ENCODE measurements around the gene FN3KRP. TPM values are rescaled to one million over a fixed set of nuclear protein-coding genes. Genes with fewer than 3 reads are reported as not detected.
A peak's percentile ranks its signal among the peaks of the same experiment; 100 is the strongest.

FN3KRP gene
- total RNA-seq, 2 donors from 2014 or later = 39.6 to 47.8 TPM

DNA sequence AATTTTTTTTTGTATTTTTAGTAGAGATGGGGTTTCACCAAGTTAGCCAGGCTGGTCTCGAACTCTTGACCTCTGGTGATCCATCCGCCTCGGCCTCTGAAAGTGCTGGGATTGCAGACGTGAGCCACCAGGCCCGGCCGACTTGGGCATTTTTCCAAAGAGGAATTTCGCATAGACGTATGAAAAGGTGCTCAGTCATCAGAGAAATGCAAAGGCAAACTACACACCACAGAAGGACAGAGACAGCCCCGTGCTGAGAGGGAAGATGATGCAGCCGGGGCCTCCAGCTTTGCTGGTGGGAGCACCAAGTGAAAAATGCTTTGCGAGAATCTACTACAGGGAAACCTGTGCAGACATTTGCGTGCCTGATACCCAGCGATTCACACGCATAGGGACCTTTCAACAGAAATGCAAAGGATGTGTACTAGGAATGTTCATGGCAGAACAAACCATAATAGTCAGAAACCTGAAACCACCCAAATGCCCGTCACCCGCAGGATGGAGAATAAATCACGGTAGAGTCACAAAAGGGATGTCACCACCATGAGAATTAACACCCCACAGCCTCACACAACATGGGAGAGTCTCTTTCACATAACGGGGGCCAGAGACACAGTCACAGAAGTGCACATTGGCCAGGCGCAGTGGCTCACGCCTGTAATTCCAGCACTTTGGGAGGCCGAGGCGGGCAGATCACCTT lies 23.2 kb upstream of the FN3KRP start:
- Mint-ChIP-seq H3K27ac (no peak overlapping the region), H3K4me3 (no peak overlapping the region), H3K27me3 (ENCODE audit: low read depth) (no peaks in the 10 kb centered on the region), H3K9me3 (peaks cover 6% of the 10 kb centered on the region in 2 donors), H3K4me1 (ENCODE audit: low read depth) (peaks cover 30% of the 10 kb centered on the region), H3K36me3 (ENCODE audit: insufficient read depth in 2 of 2) (peaks cover 2 to 14% of the 10 kb centered on the region in 2 donors)
- no peak for DNase-seq
- ATAC-seq (replicated peaks in 1 of 2) = no peak

DNA sequence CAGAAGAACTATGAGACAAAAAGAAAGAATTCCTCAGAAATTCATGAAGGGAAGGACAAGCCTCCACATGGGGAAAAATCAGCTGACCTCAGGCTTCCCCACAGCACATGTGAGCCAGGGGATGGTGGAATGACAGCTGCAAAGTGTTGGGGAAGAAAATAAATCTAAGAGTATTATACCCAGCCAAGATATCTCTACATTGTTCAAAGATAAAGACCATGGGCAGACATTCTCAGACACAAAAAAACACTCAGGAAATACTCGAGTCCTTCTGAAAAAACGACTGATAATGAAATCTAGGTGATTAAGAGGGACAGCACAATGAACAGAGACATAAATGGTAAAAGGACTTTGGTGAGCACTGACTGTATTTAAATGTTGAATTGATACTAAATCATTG lies 21.9 kb upstream of the FN3KRP start:
- no peaks in the 10 kb centered on the region for H3K27me3 Mint-ChIP-seq (ENCODE audit: low read depth)
- peaks cover 6% of the 10 kb centered on the region in 2 donors for H3K9me3 Mint-ChIP-seq
- DNase-seq = no peak
- no peak overlapping the region for H3K27ac Mint-ChIP-seq
- no peak for ATAC-seq (replicated peaks in 1 of 2)
- peaks cover 35% of the 10 kb centered on the region for H3K4me1 Mint-ChIP-seq (ENCODE audit: low read depth)
- H3K36me3 Mint-ChIP-seq (ENCODE audit: insufficient read depth in 2 of 2) = peaks cover 2 to 14% of the 10 kb centered on the region in 2 donors
- no peak overlapping the region for H3K4me3 Mint-ChIP-seq

DNA sequence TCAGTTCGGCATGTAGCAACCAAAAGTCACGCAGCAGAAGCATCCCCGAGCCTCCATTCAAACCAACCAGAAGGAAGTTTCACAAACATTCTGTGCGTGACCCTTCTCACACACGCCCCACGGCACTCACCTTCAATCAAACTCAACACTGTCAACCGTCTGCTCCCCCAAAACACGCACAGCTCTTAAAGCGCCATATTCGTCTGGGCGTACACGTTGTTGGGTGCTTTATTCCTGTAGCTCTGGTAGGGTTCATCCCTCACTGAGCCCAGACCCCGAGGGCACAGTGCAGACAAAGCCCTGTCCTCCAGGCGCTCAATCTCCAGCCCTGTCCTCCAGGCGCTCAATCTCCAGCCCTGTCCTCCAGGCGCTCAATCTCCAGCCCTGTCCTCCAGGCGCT lies 20.2 kb upstream of the FN3KRP start:
- peak overlapping the region in 1 of 2 donors; percentile 15 for H3K4me3 Mint-ChIP-seq
- ATAC-seq (replicated peaks in 1 of 2) (no peak), DNase-seq (no peak)
- H3K27me3 Mint-ChIP-seq (ENCODE audit: low read depth) = no peaks in the 10 kb centered on the region
- H3K4me1 Mint-ChIP-seq (ENCODE audit: low read depth) = peaks cover 26% of the 10 kb centered on the region
- H3K36me3 Mint-ChIP-seq (ENCODE audit: insufficient read depth in 2 of 2) = peaks cover 2 to 14% of the 10 kb centered on the region in 2 donors
- H3K27ac Mint-ChIP-seq = no peak overlapping the region
- peaks cover 6% of the 10 kb centered on the region in 2 donors for H3K9me3 Mint-ChIP-seq

DNA sequence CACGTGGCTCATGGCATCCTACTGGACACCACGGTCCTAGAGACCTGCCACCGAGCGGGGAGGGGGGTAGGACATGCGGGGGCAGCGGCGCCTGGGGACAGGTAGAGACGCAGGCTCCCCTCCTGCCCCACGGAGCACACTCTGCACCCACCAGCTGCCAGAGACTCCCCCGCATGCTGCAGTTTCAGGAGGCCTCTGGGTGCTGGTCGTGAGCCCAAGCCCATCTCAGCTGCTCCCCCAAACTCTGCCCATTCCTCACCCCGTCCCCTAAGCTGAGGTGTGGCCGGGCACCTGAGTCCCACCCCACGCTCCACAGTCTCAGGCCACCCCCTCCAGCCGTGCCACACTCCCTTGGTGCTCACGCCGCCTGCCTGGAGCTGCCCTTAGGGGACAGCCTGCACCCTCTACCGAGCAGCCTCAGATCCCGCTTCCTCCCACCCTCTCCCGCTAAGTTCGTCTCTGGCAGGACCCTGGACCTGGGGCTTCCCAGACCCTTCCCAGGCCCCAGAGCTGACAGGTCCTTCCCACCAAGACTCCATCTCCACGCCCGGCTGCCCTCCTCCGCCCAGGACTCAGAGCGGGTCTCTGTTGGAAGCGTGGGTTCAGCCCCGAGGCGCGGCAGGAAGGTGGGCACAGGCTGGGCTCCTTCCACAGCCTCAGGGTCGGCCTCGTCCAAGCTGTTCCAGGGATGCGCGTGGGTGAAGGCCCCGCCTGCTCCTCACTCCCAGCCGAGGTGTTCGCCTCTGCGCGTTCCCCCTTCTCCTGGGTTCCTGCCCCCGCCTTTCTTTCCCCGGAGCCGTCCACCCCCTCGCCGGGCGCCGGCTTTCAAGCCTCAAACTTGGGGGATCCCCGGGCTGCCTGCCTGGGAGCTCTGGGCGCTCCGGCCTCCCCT lies 19.3 kb upstream of the FN3KRP start:
- peak; percentile 15 to 17 for DNase-seq
- Mint-ChIP-seq H3K4me1 (ENCODE audit: low read depth) (peaks cover 18% of the 10 kb centered on the region), H3K4me3 (peak overlapping the region; percentile 59 to 70), H3K36me3 (ENCODE audit: insufficient read depth in 2 of 2) (peaks cover 2 to 14% of the 10 kb centered on the region in 2 donors), H3K27me3 (ENCODE audit: low read depth) (no peaks in the 10 kb centered on the region), H3K27ac (no peak overlapping the region), H3K9me3 (peaks cover 6% of the 10 kb centered on the region in 2 donors)
- ATAC-seq (replicated peaks in 1 of 2) = no peak

DNA sequence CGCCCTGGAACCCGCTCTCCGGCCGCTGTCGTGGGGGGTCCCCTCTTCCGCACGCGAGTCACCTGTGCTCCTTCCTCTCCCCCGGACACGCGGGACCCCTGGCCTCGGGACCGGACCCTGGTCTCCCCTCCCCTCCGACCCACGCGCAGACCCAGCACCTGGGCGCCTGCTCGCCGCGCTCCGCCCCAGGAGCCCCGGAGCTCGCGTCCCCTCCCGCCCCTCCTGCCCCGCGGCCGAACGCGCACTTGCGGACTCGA lies 18.8 kb upstream of the FN3KRP start:
- DNase-seq (no peak), ATAC-seq (replicated peaks in 1 of 2) (no peak)
- Mint-ChIP-seq H3K36me3 (ENCODE audit: insufficient read depth in 2 of 2) (peaks cover 2 to 14% of the 10 kb centered on the region in 2 donors), H3K27me3 (ENCODE audit: low read depth) (no peaks in the 10 kb centered on the region), H3K9me3 (peaks cover 6% of the 10 kb centered on the region in 2 donors), H3K4me1 (ENCODE audit: low read depth) (peaks cover 12% of the 10 kb centered on the region), H3K4me3 (peak overlapping the region; percentile 59 to 70), H3K27ac (no peak overlapping the region)

DNA sequence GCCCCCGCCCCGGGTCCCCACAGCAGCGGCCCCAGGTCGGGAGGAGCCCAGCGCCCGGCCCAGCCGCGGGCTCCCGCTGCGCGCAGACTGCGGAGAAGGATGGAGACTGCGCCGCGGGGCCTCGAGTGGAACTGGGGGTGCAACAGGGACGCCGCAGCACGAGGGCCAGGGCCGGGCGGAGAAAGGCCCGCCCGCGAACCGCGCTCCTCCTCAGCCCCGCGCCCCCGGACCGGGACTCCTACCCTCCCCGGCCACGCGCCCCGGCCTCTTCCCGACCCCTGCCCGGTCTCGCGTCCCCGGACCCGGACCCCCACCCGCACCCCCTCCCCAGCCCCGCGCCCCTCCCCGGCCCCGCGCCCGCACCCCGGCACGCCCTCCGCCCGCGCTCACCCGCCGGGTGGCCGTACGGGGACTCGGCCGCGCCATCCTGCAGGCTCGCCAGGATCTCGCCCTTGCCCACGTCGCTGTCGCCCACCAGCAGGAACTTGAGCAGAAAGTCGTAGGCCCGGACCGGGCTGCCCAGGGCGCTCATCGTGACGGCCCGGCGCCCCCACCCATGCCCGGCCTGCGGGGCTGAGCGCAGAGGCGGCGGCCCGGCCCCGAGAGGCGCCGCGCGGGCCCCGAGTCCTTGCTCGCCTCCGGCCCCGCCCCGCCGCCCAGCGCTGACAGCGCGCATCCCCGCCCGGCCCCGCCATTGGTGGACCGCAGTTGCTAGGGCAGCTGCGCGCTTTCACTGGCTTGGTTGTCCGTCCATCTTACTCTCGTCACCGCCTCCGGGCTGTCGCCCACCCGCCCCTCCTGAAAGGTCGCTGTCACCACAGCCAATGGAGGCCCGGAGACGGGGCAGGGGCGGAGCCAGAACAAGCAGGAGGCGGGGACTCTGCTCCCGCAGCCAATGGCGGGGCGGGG lies 18.2 kb upstream of the FN3KRP start, which contains the start of gene RAB40B:
Gene RAB40B (minus strand): TSS at position 634 of the 909 bp plus-strand sequence. CDS start 102 bp downstream, at position 532.
- peak within 1 kb of the TSS; percentile 88 to 89 for H3K4me3 Mint-ChIP-seq
- peaks cover 6% of the 10 kb centered on the region in 2 donors for H3K9me3 Mint-ChIP-seq
- no peak within 1 kb of the TSS for H3K27ac Mint-ChIP-seq
- no peaks in the 10 kb centered on the region for H3K27me3 Mint-ChIP-seq (ENCODE audit: low read depth)
- peak; percentile 97 to 98 for ATAC-seq (replicated peaks in 1 of 2)
- DNase-seq = peak; percentile 99
- peaks cover 11% of the 10 kb centered on the region for H3K4me1 Mint-ChIP-seq (ENCODE audit: low read depth)
- peaks cover 2 to 14% of the 10 kb centered on the region in 2 donors for H3K36me3 Mint-ChIP-seq (ENCODE audit: insufficient read depth in 2 of 2)

DNA sequence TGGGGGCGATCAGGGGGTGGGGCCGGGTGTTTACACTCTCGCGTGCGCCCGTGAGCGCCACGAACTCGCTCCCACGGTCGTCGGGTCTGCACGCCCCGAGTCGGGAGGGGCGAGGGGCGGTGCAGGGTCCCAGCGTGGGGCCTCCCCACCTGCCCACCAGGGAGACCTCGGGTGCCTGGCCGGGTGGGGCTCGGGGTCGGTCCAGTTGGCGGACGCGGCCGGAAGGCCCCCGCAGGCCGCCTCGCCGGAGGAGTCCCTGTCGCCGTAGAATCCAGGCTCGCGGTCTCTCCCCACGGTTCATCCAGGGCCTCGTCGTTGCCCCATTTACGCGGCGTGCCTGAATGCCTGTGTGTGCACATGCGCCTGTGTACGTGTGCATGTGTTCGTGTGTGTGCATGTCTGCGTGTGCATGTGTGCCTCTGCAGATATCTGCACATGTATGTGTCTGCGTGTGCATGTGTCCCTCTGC lies 17.5 kb upstream of the FN3KRP start:
- no peak for ATAC-seq (replicated peaks in 1 of 2)
- Mint-ChIP-seq H3K4me3 (peak overlapping the region; percentile 88 to 89), H3K27ac (no peak overlapping the region), H3K9me3 (peaks cover 6% of the 10 kb centered on the region in 2 donors), H3K4me1 (ENCODE audit: low read depth) (peaks cover 11% of the 10 kb centered on the region), H3K27me3 (ENCODE audit: low read depth) (no peaks in the 10 kb centered on the region), H3K36me3 (ENCODE audit: insufficient read depth in 2 of 2) (peaks cover 2 to 12% of the 10 kb centered on the region in 2 donors)
- DNase-seq = no peak

DNA sequence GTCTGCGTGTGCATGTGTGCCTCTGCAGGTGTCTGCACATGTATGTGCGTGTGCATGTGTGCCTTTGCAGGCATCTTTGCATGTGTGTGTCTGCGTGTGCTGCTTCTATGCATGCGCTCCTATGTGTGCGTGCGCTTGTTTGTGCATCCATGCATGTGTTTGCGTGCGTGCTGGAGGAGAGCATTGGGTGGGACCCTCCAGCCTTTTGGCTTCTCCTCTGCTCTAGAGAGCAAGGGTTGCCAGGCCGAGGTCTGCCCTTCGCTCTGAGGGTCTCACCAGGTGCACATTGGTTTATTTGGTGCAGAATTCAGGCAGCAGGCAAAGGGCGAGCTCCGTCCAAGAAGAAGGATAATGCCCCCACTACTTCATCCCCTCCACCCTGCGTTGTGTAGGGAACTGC lies 17.0 kb upstream of the FN3KRP start:
- no peak for ATAC-seq (replicated peaks in 1 of 2)
- Mint-ChIP-seq H3K4me1 (ENCODE audit: low read depth) (peaks cover 11% of the 10 kb centered on the region), H3K27ac (no peak overlapping the region), H3K36me3 (ENCODE audit: insufficient read depth in 2 of 2) (peaks cover under 1 to 8% of the 10 kb centered on the region in 2 donors), H3K27me3 (ENCODE audit: low read depth) (no peaks in the 10 kb centered on the region), H3K4me3 (peak overlapping the region; percentile 88 to 89), H3K9me3 (peaks cover 3% of the 10 kb centered on the region in 2 donors)
- DNase-seq = no peak

DNA sequence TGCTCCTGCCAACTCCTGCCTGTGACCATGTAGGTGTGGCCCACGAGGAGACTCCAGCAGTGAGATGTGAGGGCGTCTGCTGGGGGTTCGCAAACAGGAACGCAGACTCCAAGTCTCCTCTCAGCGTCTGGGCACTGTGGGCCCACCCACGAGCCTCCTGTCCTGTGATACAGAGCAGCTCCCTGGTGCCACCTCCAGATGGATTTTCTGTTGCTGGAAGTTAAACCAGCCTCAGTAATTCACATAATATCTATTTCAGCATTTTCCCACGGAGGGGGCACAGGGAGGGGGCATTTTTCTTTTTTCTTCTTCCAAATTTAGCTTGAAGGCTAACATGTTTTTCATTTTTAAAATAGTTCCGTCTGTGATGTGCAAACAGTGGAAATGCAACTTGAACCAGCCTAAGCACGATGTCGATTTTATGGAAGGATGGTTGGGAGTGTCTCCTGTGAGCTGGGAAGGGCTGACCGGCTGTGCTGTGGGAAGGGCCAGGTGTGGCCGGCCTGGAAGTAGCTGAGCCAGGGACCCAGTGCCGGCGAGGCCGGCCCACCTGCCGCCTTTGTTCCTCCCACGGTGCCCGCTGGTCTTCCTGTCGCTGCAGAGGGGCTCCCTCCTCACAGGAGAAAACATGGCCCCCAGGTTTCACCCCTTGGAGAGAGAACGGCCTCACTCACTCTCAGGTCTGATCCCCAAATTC lies 14.1 kb upstream of the FN3KRP start:
- Mint-ChIP-seq H3K36me3 (ENCODE audit: insufficient read depth in 2 of 2) (no peaks in the 10 kb centered on the region), H3K4me1 (ENCODE audit: low read depth) (peaks cover 6% of the 10 kb centered on the region), H3K4me3 (no peak overlapping the region), H3K9me3 (no peaks in the 10 kb centered on the region), H3K27me3 (ENCODE audit: low read depth) (no peaks in the 10 kb centered on the region), H3K27ac (no peak overlapping the region)
- DNase-seq (no peak), ATAC-seq (replicated peaks in 1 of 2) (no peak)

DNA sequence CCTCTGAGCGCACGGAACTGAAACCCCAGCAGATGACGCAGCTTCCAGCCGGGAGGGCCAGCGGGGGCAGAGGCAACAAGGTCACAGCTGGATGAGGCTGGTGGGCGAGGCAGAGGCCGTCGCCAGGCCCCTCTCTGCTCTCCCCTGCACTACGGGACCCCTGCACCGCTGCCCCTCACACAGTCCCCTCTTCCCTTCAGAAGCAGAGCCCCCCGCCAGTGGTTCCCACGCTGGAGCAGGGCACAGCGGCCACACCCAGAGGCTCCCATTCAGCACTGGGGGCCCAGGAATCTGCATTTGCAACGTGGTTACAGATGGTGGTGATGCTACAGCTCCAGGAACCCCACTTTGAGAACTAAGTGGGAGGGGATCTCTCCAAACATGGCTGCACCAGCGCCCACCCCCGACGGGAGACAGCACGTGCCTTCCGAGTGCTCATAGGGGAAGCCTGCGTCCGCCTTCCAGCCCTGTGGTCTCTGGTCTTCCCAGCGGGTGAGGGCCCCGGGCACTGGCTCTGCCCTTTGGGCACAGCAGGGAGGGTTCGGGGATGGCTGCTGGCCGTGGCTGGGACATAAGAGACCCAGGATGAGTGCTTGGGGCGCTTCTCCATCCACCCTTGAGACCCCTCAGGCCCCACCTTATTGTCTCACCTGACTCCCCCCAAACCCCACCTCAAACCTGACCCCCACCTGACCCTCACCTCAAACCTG lies 13.3 kb upstream of the FN3KRP start:
- DNase-seq (no peak), ATAC-seq (replicated peaks in 1 of 2) (no peak)
- Mint-ChIP-seq H3K27me3 (ENCODE audit: low read depth) (no peaks in the 10 kb centered on the region), H3K9me3 (no peaks in the 10 kb centered on the region), H3K4me1 (ENCODE audit: low read depth) (peaks cover 11% of the 10 kb centered on the region), H3K27ac (no peak overlapping the region), H3K4me3 (no peak overlapping the region), H3K36me3 (ENCODE audit: insufficient read depth in 2 of 2) (no peaks in the 10 kb centered on the region)

DNA sequence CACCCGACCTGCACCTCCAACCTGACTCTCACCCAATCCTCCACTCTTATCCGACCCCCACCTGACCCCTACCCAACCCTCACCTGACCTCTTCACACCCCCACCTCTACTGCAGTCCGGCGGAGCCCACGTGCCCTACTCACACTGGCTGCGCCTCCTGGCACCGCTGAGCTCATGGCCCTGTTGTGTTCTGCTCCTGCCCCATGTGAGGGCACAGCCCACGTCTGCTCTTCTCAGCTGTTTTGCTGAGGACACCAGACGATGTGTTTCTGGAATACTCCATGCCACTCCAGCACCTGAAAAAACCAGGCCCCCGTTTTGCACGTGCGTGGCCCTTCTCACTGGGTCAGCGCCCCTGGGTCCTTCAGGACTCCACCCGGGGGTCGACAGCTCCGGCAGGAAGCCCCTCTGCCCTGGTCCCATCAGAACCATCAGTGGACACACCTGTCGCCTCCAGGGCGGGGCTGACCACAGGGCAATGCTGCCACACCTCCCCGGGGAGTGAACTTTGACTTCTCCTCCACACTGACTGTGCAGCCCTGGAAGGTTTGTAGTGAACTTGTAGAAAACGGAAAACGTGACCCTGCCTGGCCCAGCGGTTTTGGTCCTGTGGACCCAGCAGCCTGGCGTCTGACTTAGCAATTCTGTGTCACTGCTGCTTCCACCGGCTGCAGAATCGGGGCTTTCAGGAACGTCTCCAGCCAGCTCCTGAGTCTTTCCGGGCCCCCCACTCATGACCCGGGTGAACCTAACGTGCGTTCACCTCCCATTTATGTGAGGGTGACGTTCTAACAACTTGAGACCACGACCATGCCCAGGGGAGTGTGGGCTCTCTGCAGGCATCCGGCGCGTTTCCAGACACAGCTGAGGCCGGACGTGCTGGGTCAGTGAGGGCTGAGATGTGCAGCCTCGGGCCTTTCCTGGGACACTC lies 12.3 kb upstream of the FN3KRP start:
- H3K4me1 Mint-ChIP-seq (ENCODE audit: low read depth) = peaks cover 11% of the 10 kb centered on the region

More for the DNA sequence above, 12.3 kb upstream of the FN3KRP start:
- Mint-ChIP-seq H3K27me3 (ENCODE audit: low read depth) (no peaks in the 10 kb centered on the region), H3K36me3 (ENCODE audit: insufficient read depth in 2 of 2) (no peaks in the 10 kb centered on the region), H3K4me3 (no peak overlapping the region), H3K27ac (no peak overlapping the region), H3K9me3 (no peaks in the 10 kb centered on the region)
- DNase-seq (no peak), ATAC-seq (replicated peaks in 1 of 2) (no peak)

All from activated T-cell treated with anti-CD3 and anti-CD28 coated beads, Interleukin-2, amount 50 U/mL, for 72 hours (primary cell).